K562 (cell line): ENCODE measurements around the gene PAAF1. TPM values are rescaled to one million over a fixed set of nuclear protein-coding genes. Genes with fewer than 3 reads are reported as not detected.

Source experiments
- ATAC-seq: fragments of 200-7000 bp; cut with Tn5 transposase; 3 replicates; pipeline ENCODE4 v1.9.1; 2020; ENCODE audit warnings: moderate library complexity
- BruUV-seq: library from RNA; stranded (reverse); fragments of 400-500 nt; replicated peaks from 2 replicates; lab custom pipeline; 2021; lab: Mats Ljungman, UMichigan
- CTCF ChIA-PET: fragments of 300-600 bp; formaldehyde crosslinking; extraction: SDS; loops from one replicate; lab custom pipeline; 2021; ENCODE audit warnings: low intra/inter-chr PET ratio; lab: Yijun Ruan, JAX
- POLR2A ChIA-PET: fragments of 300-600, 350-650 bp; sonication (Branson Sonifier 250); formaldehyde crosslinking; extraction: SDS; loops from one replicate; lab custom pipeline; 2021; ENCODE audit warnings: antibody characterized with exemption, inconsistent platforms; lab: Yijun Ruan, JAX
- DNase-seq, 4 experiments: peaks; one replicate each; pipeline versions ENCODE4 v3.0.0 to v3.0.0-alpha.2; 2011 to 2018; ENCODE audit warnings: low spot score in 3 of 4, mixed read lengths in 3 of 4; ENCODE audit errors: extremely low read depth in 1 of 4
- FAIRE-seq: peaks from 2 replicates; lab custom pipeline; 2011; peaks lifted over from hg19 to GRCh38; lab: Jason Lieb, UNC
- H2AFZ ChIP-seq: 2 replicates; pipeline ENCODE4 v1.6.0; 2011; ENCODE audit warnings: low read depth, low read length, control low read depth, inconsistent platforms
- H3K27ac ChIP-seq: fragments of 200-600 bp; 3 replicates; pipeline ENCODE4 v1.8.0; 2011; ENCODE audit warnings: low read depth, mild to moderate bottlenecking, control low read depth, inconsistent platforms, low read length, moderate library complexity, mixed read lengths; ENCODE audit errors: extremely low read depth
- H3K27me3 ChIP-seq, 2 experiments: fragments of 300-600 bp in 1 of 2; 2 replicates in 1 of 2; 3 replicates in 1 of 2; pipeline versions ENCODE4 v1.6.0 to v1.8.0; 2011; ENCODE audit warnings: inconsistent platforms in 2 of 2, low read length in 2 of 2, mild to moderate bottlenecking in 1 of 2, mixed read lengths in 1 of 2, moderate library complexity in 1 of 2; ENCODE audit not compliant: control insufficient read depth in 2 of 2, insufficient read depth in 2 of 2
- H3K36me3 ChIP-seq: fragments of 300-600 bp; 3 replicates; pipeline ENCODE4 v1.8.0; 2011; ENCODE audit warnings: mild to moderate bottlenecking, low read length, inconsistent platforms; ENCODE audit not compliant: control insufficient read depth, insufficient read depth
- H3K4me1 ChIP-seq, 2 experiments: fragments of 200-600 bp in 1 of 2; replicated peaks in 1 of 2; 2 replicates in 1 of 2; 3 replicates in 1 of 2; pipeline versions ENCODE4 v1.5.1 to v1.8.0; 2011; ENCODE audit warnings: inconsistent platforms in 2 of 2, low read length in 2 of 2, mild to moderate bottlenecking in 1 of 2, mixed read lengths in 1 of 2, moderate library complexity in 1 of 2; ENCODE audit not compliant: control insufficient read depth in 2 of 2, insufficient read depth in 2 of 2
- H3K4me2 ChIP-seq: 2 replicates; pipeline ENCODE4 v1.6.1; 2011; ENCODE audit warnings: low read length, control low read depth, inconsistent platforms, mixed read lengths; ENCODE audit not compliant: insufficient read depth
- H3K4me3 ChIP-seq: fragments of 200-600 bp; sonication (generic), shearing (Covaris generic); 2 replicates; pipeline ENCODE4 v1.5.1; 2016; ENCODE audit warnings: control low read depth, inconsistent platforms
- H3K79me2 ChIP-seq: fragments of 200-600 bp; 3 replicates; pipeline ENCODE4 v1.8.0; 2011; ENCODE audit warnings: low read length, inconsistent platforms; ENCODE audit not compliant: control insufficient read depth, insufficient read depth
- H3K9ac ChIP-seq, 2 experiments: 2 replicates each; pipeline versions ENCODE4 v1.6.0 to v1.6.1; 2011; ENCODE audit warnings: low read depth in 2 of 2, low read length in 2 of 2, control low read depth in 1 of 2, inconsistent platforms in 1 of 2, mild to moderate bottlenecking in 1 of 2, mixed read lengths in 1 of 2; ENCODE audit not compliant: insufficient read depth in 1 of 2
- H3K9me1 ChIP-seq: one replicate; pipeline ENCODE4 v1.6.0; 2011; ENCODE audit warnings: inconsistent platforms, mild to moderate bottlenecking, low read length, moderate library complexity; ENCODE audit not compliant: control insufficient read depth, insufficient read depth
- H3K9me3 ChIP-seq: replicated peaks from 2 replicates; pipeline ENCODE4 v1.5.1; 2011; ENCODE audit warnings: low read depth, low read length, inconsistent platforms; ENCODE audit not compliant: control insufficient read depth, insufficient read depth
- H4K20me1 ChIP-seq: replicated peaks from 2 replicates; pipeline ENCODE4 v1.6.1; 2011; ENCODE audit warnings: low read length, inconsistent platforms, mixed read lengths; ENCODE audit not compliant: control insufficient read depth, insufficient read depth
- DEAF1 ChIP-seq: fragments of 450-650 bp; formaldehyde crosslinking; IDR thresholded peaks from 2 replicates; pipeline ENCODE4 v1.4.0; 2020; ENCODE audit warnings: mild to moderate bottlenecking, moderate library complexity
- DLX4 ChIP-seq: fragments of 250-450 bp; sonication (Bioruptor Pico); IDR thresholded peaks from 2 replicates; pipeline ENCODE4 v1.6.1; 2021; ENCODE audit warnings: mild to moderate bottlenecking
- RB1 ChIP-seq: fragments of 450-650 bp; IDR thresholded peaks from 2 replicates; pipeline ENCODE4 v1.6.1; 2017; ENCODE audit warnings: low read depth, mild to moderate bottlenecking
- TEAD2 ChIP-seq: fragments of 450-650 bp; IDR thresholded peaks from 2 replicates; pipeline ENCODE4 v1.6.1; 2016; ENCODE audit warnings: missing genetic modification characterization, control low read depth, missing compliant biosample characterization
- ZFX ChIP-seq: sonication (generic); formaldehyde crosslinking; IDR thresholded peaks from 2 replicates; pipeline ENCODE4 v1.8.0; 2022; ENCODE audit warnings: mild to moderate bottlenecking, missing genetic modification reagents, moderate library complexity
- WGBS: fragments of 100-300 bp; shearing (Covaris generic); methylation state at CpG from one replicate; pipeline ENCODE4 v1.1.6; 2016; ENCODE audit warnings: low coverage, mixed read lengths; ENCODE audit not compliant: insufficient coverage; ENCODE audit errors: missing lambda C conversion rate; 5-methylcytosine and 5-hydroxymethylcytosine counted together
- in situ Hi-C: fragments of 300-500 bp; cut with MboI; formaldehyde crosslinking; loops from 4 replicates; pipeline ENCODE4 v1.15.0; 2018; ENCODE audit warnings: inconsistent platforms, mixed read lengths
- intact Hi-C: fragments of 100-400 bp; cut with micrococcal nuclease; formaldehyde crosslinking; loops from 2 replicates; pipeline ENCODE4 v1.14.2; 2022
- polyA plus RNA-seq, 8 experiments: library from polyadenylated mRNA; depleted of rRNA in 4 of 8; stranded (reverse) in 5 of 8; unstranded in 3 of 8; fragments of >200 nt; fragmentation: Nextera tagmentation in 2 of 8; fragmentation: Illumina TruSeq in 1 of 8; extraction: Ambion mirVana in 2 of 8; extraction: Trizol in 1 of 8; gene quantifications; 2 replicates each; pipeline versions ENCODE4 v1.2.1 to v1.2.3, GENCODE V29; 2011 to 2014; ENCODE audit warnings: inconsistent platforms in 1 of 8, missing spikeins in 1 of 8
- total RNA-seq, 7 experiments: library from RNA; depleted of rRNA in 6 of 7; stranded (reverse); fragments of >200 nt in 6 of 7; fragmentation: Illumina TruSeq in 2 of 7; extraction: Trizol in 2 of 7; gene quantifications; 2 replicates each; pipeline versions ENCODE4 v1.2.1 to v1.2.3, GENCODE V29; 2011 to 2021; ENCODE audit warnings: low replicate concordance in 1 of 7

PAAF1 gene
- total and polyA plus RNA-seq, 9 of the 15 experiments (the other 6 are each of a cell fraction or from before 2014, with no cell fraction given), result 13.5 to 78.6 (median 23.3) TPM

DNA sequence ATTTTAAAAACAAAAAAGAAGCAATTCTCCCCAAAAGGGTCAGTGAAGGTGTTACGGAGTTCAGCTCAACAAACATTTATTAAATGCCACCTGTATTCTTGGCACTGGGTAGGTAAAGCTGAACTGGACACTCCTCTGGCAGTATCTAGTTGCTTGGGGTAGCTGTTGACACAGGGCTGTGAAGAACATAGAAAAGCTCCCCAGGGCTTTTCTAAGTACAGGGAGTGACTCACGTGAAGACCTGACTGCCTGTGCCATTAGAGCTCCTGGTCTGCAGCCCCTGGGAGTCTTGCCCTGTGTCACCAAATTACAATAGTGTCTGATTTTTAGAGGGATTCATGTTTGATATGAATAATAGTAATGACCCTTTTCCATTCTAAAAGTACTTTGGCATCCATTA, 43.7 kb upstream of the PAAF1 start:
- no peaks in the 10 kb centered on the region for H3K9me1 ChIP-seq
- FAIRE-seq, result no peak
- WGBS, result 72% methylated on average over 2 of the region's 2 CpGs
- H3K4me2 ChIP-seq, result no peak overlapping the region
- H3K27ac ChIP-seq, result no peak overlapping the region
- H2AFZ ChIP-seq, result no peak overlapping the region
- no peaks in the 10 kb centered on the region for H3K27me3 ChIP-seq
- no TSS peak for BruUV-seq
- no peak overlapping the region for H3K4me3 ChIP-seq
- TF ChIP-seq TEAD2 (tag) (no peak), DEAF1 (no peak), RB1 (no peak), DLX4 (CRISPR knock-in tag) (no peak), ZFX (no peak)
- H3K36me3 ChIP-seq, result peaks cover 29% of the 10 kb centered on the region; the same call in 2 of the 3 replicates
- intact Hi-C loops (no loop called here), in situ Hi-C loops (no loop called here)
- CTCF ChIA-PET, result no interaction called here
- no peaks in the 10 kb centered on the region for H3K9me3 ChIP-seq
- POLR2A ChIA-PET, result interaction anchor here (0.7 to 1.5 kb wide), 2 partner anchors 8 to 48 kb away, joined by 3 to 5 read pairs; no protein-coding TSS in a partner anchor
- no peaks in the 10 kb centered on the region for H3K4me1 ChIP-seq
- DNase-seq, result no peak
- H3K9ac ChIP-seq, result no peak overlapping the region
- no peaks in the 10 kb centered on the region for H3K79me2 ChIP-seq
- H4K20me1 ChIP-seq, result no peaks in the 10 kb centered on the region
- ATAC-seq, result no peak
